Activated T-helper 2 cell treated with anti-CD3 and anti-CD28 coated beads, Interferon-gamma antibody, Interleukin-2, Interleukin-4, amounts not matched to agents 10 μg/mL and 5 μg/mL and 100 μg/mL, durations not matched to agents 14 hours and 24 hours and 36 hours (primary cell): ENCODE measurements around the gene LGR6. TPM values are rescaled to one million over a fixed set of nuclear protein-coding genes. Genes with fewer than 3 reads are reported as not detected.

ENCODE experiments used
- DNase-seq: peaks from one replicate; pipeline ENCODE4 v3.0.0; 2021; ENCODE audit warnings: low spot score
- H3K27ac Mint-ChIP-seq: one replicate; pipeline ENCODE4 v1.8.0; 2021; ENCODE audit warnings: mixed read lengths
- H3K27me3 Mint-ChIP-seq: one replicate; pipeline ENCODE4 v1.8.0; 2021; ENCODE audit warnings: low read depth, mixed read lengths
- H3K36me3 Mint-ChIP-seq: one replicate; pipeline ENCODE4 v1.8.0; 2021; ENCODE audit warnings: low read depth, mixed read lengths
- H3K4me1 Mint-ChIP-seq: one replicate; pipeline ENCODE4 v1.8.0; 2021; ENCODE audit warnings: low read depth, mixed read lengths
- H3K4me3 Mint-ChIP-seq: one replicate; pipeline ENCODE4 v1.8.0; 2021; ENCODE audit warnings: low read depth, mild to moderate bottlenecking, moderate library complexity, mixed read lengths
- H3K9me3 Mint-ChIP-seq: one replicate; pipeline ENCODE4 v1.8.0; 2021; ENCODE audit warnings: mixed read lengths
- intact Hi-C: fragments of 100-400 bp; cut with micrococcal nuclease; formaldehyde crosslinking; loops from one replicate; pipeline ENCODE4 v1.15.1; 2023
- total RNA-seq: library from RNA; stranded (reverse); gene quantifications from 2 replicates; pipeline ENCODE4 v1.2.3, GENCODE V29; 2022

The LGR6 gene
- total RNA-seq, 1 donor from 2014 or later = not detected

DNA sequence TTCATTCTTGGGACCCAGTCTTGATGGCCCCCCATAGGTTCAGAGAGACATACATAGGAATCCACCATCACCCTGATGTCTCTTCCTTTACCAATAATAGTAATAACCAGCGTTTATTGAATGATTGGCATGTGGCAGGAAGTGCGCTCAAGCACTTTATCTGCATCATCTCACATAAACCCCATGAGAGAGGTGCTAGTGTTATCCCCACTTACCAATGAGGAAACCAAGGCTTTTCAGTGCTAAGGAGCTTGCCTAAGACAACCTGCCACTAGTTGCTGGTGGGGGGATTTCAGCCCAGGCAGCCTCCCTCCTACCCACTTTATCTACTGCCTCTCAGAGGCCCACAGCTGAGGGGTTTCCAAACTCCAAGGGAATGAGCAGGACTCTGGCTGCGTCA is 7.7 kb downstream of the LGR6 start:
- intact Hi-C loops = no loop called here
- Mint-ChIP-seq H3K4me1 (peaks cover 5% of the 10 kb centered on the region), H3K36me3 (no peaks in the 10 kb centered on the region), H3K9me3 (no peaks in the 10 kb centered on the region), H3K27ac (no peak overlapping the region), H3K27me3 (peaks cover 24% of the 10 kb centered on the region), H3K4me3 (no peak overlapping the region)
- DNase-seq = no peak

DNA sequence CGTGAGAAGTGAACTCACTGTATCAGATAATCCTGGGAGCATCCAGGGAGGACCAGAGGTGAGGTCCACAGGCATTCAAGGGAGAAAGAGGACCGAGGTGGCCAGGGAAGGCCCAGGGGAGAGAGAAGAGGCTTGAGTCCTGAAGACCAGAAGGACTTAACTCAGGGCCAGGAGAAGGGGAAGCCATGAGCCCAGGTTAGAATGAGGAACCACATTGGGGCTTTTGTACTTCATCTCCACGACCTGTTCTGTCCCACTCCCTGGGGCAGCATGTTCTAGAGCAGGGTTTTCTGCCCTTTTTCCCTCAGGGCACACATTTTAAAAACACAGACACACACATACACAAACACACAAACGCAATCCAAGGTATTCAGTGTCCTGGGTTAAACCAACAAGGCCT is 8.4 kb downstream of the LGR6 start:
- Mint-ChIP-seq H3K36me3 (no peaks in the 10 kb centered on the region), H3K4me3 (no peak overlapping the region), H3K27me3 (peaks cover 21% of the 10 kb centered on the region), H3K9me3 (no peaks in the 10 kb centered on the region), H3K4me1 (peaks cover 5% of the 10 kb centered on the region), H3K27ac (no peak overlapping the region)
- intact Hi-C loops = no loop called here
- no peak for DNase-seq

DNA sequence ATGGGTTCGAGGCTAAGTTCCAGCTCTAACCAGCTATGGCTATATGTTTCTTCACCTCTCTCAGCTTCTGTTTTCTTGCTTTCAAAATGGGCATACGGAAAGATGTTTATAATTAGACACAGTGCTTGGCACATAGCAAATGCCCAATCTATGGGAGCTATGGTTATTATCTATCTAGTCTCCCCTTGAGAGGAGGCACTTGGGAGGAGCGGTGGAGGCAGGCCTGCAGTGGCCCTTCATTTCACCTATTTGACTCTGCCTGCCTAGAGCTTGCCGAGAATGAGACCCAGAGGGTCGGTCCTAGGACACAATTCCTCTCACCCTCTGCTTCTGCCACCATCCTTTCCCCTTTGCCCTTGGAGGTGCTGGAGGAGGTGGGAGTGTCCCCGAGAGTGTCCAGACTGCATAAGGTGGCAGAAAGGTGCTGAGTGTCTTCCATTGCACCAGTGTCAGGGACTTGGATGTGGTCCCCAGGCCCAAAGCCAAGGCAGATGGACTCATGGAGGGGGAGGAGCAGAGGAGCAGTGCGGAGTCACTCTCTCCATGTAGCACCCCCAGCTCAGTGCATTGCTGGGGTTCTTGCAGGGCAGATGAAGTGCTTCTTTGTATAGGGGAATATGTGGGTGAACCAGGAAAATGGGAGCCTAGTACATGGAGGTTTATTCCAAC is 9.0 kb downstream of the LGR6 start:
- Mint-ChIP-seq H3K9me3 (no peaks in the 10 kb centered on the region), H3K4me1 (peaks cover 5% of the 10 kb centered on the region), H3K27me3 (peaks cover 15% of the 10 kb centered on the region), H3K36me3 (no peaks in the 10 kb centered on the region), H3K4me3 (no peak overlapping the region), H3K27ac (no peak overlapping the region)
- intact Hi-C loops = no loop called here
- DNase-seq = no peak

DNA sequence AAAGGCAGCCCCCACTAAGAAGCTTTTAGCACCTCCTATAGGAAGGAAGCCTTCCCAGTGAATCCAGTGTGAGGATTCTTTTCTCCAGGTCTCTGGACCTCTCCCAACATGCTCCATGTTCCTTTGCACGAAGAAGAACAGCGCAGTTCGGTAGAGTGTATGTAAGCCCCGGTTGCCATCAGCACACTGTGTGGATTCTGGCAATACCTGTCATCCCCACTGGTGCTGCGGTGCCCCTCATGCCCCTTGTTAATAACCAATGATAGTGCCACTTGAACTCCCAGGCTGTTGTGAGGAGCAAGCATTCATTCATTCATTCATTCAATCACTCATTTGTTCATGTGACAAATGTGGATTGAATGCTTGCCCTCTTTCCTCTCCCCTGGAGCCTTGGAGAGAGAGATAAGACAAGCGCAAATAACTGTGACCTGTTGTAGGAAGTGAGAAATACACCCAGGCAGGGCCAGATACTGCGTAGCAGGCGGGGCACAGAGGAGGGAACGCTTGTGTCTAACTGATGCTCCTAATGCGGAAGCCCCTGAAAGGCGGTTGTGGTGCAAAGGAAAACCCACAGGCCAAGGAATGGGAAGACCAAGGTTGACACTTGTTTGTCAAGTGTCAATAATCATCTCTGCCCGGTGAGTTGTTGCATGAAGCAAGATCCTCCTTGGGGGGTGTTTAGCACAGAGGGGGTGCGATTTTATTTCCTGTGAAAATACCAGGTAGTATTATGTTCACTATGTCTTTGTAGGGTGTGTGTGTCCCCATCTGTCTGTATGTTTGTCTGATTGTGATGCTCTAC is 9.8 kb downstream of the LGR6 start:
- H3K9me3 Mint-ChIP-seq = no peaks in the 10 kb centered on the region
- peaks cover 5% of the 10 kb centered on the region for H3K4me1 Mint-ChIP-seq
- H3K27me3 Mint-ChIP-seq = peaks cover 11% of the 10 kb centered on the region
- intact Hi-C loops = no loop called here
- H3K4me3 Mint-ChIP-seq = no peak overlapping the region
- no peak for DNase-seq
- H3K27ac Mint-ChIP-seq = no peak overlapping the region
- no peaks in the 10 kb centered on the region for H3K36me3 Mint-ChIP-seq

DNA sequence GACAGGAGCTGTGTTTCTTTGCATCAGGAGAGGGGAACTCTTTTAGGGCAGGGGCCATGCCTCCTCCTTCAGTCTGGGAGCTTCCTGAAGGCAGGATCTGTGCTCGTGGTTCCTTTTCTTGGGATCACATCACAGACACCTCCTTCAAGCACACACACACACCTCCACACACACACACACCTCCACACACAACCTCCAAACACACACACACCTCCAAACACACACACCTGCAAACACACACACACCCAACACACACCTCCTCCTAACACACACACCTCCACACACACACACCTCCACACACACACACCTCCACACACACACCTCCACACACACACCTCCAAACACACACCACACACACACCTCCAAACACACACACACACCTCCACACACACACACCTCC is 10.5 kb downstream of the LGR6 start:
- intact Hi-C loops = no loop called here
- H3K27me3 Mint-ChIP-seq = peaks cover 11% of the 10 kb centered on the region
- no peak overlapping the region for H3K4me3 Mint-ChIP-seq
- no peak for DNase-seq
- H3K27ac Mint-ChIP-seq = no peak overlapping the region
- H3K36me3 Mint-ChIP-seq = no peaks in the 10 kb centered on the region
- peaks cover 5% of the 10 kb centered on the region for H3K4me1 Mint-ChIP-seq
- no peaks in the 10 kb centered on the region for H3K9me3 Mint-ChIP-seq

DNA sequence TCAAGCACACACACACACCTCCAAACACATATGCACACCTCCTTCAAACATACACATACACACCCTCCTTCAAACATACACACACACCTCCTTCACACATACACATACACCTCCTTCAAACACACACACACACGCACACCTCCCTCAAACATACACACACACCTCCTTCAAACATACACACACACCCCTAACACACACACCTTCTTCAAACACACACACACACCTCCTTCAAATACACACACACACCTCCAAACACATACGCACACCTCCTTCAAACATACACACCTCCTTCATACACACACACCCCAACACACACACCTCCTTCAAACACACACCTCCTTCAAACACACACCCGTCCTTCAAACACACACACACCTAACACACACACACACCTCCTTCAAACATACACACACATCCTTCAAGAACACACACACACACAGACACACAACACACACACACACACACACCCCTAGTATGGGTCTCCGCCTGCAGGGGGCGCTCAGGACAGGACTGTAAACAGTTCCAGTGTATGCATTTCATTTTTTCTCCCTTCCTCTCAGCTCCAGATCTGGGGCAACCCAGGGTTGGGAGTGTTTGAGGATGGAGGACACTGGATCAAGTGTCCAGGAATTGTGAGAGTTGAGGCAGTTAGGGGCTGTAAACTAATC is 12.1 kb downstream of the LGR6 start:
- no peak overlapping the region for H3K27ac Mint-ChIP-seq
- peaks cover 7% of the 10 kb centered on the region for H3K27me3 Mint-ChIP-seq
- H3K4me1 Mint-ChIP-seq = peaks cover 5% of the 10 kb centered on the region
- H3K4me3 Mint-ChIP-seq = no peak overlapping the region
- DNase-seq = no peak
- no peaks in the 10 kb centered on the region for H3K36me3 Mint-ChIP-seq
- H3K9me3 Mint-ChIP-seq = no peaks in the 10 kb centered on the region
- intact Hi-C loops = no loop called here

DNA sequence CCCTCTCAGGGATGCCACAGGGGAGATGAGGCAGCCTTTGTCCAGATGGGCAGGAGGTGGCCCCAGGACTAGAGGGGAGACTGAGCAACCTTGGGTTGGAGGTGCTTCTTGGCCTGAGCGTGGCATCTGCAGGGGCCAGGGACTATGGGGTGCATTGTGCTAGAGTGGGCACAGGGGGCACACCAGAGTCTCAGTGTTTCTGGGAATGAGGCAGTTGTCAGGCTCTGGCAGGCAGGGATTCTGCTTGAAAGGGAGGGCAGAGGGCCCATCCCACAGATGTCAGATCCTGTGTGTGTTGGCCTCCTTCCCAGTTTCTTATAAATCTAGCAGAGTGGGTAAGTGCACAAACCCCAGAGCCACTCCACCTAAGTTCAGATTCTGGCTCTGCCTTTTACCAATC is 13.7 kb downstream of the LGR6 start:
- no peak overlapping the region for H3K27ac Mint-ChIP-seq
- H3K4me3 Mint-ChIP-seq = no peak overlapping the region
- H3K36me3 Mint-ChIP-seq = no peaks in the 10 kb centered on the region
- no peaks in the 10 kb centered on the region for H3K4me1 Mint-ChIP-seq
- H3K9me3 Mint-ChIP-seq = no peaks in the 10 kb centered on the region
- no peak for DNase-seq
- H3K27me3 Mint-ChIP-seq = peaks cover 12% of the 10 kb centered on the region
- intact Hi-C loops = no loop called here

DNA sequence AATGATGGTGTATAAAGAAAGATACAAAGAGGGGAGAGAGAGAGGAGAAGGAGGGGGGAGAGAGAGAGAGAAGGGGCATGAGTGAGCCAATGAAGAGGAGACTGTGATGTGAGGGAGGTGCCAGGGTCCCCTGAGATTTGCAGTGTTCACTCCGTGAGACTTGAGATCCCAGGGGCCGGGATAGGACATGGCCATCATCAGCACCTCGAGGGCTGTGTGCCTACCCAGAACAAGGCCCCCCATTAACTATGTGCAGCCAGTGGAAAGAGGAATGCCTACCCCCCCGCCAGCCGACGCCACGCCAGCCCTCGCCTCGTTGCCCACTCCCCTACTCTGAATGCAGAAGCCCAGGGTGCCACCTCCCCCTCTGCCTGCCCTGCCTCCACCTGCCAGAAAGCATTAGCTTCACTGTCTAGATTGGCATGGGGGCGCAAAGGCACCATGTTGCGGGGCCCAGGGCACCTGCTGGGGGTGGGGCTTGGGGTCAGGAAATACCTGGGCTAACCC is 14.8 kb downstream of the LGR6 start:
- intact Hi-C loops = no loop called here
- H3K9me3 Mint-ChIP-seq = no peaks in the 10 kb centered on the region
- H3K4me1 Mint-ChIP-seq = no peaks in the 10 kb centered on the region
- H3K27me3 Mint-ChIP-seq = peaks cover 23% of the 10 kb centered on the region
- no peak for DNase-seq
- no peaks in the 10 kb centered on the region for H3K36me3 Mint-ChIP-seq
- no peak overlapping the region for H3K27ac Mint-ChIP-seq
- no peak overlapping the region for H3K4me3 Mint-ChIP-seq

DNA sequence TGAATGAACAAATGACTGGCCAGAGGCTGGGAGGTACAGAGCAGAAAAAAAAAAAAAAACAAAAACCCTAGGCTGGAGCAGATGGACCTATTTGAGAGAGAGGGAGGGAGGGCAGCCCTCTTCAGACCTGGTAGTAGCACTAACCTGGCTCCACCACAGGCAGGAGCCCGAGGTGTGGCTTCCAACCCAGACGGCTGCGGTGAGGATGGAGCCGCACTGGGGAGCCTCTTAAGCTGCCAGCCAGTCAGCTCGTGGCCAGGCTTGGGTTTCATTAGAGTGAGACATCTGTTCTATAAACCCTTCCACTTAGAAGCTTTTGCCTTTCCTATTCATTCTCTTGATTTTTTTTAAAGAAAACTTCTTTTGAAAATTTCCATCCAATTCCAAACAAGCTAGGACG is 16.8 kb downstream of the LGR6 start:
- Mint-ChIP-seq H3K9me3 (no peaks in the 10 kb centered on the region), H3K4me1 (peaks cover 5% of the 10 kb centered on the region), H3K4me3 (no peak overlapping the region), H3K36me3 (no peaks in the 10 kb centered on the region), H3K27ac (no peak overlapping the region), H3K27me3 (peaks cover 38% of the 10 kb centered on the region)
- DNase-seq = no peak
- intact Hi-C loops = no loop called here

DNA sequence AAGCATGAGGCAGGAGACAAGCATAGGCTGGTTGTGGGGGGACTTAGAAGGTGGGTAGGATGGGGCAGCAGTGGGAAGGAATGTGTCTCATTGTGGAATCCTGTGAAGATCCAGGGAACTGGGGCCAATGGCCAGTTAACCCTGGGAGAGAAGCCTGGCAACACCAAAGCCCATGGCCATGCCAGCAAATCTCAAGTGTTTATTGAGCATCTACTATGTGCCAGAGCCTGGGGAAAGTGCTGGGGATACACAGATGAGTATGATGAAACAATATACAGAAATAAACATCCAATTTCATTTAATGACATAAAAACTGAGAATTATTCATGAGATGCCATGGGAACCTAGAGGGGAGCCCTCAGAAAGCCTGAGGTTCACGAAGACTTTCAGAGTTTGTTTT is 17.4 kb downstream of the LGR6 start:
- intact Hi-C loops = no loop called here
- Mint-ChIP-seq H3K36me3 (no peaks in the 10 kb centered on the region), H3K9me3 (no peaks in the 10 kb centered on the region)

DNA sequence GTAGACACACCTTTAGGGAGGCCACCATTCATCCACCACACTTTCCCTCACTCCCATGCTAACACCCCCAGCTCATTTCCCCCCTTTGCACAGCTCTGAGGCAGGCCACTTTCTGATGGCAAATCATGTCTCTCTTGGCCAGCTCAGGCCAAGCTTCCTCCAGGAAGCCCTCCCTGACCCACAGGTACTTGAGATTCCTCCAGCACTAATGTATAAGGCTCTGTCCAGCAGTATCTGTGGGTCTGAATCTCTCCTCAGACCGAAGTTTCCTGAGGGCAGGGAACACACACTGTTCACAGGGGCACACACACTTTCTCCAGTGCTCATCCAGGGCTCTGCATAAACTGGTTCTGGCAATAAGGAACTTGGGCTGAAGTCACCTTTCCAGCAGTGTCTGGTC is 19.2 kb downstream of the LGR6 start:
- Mint-ChIP-seq H3K27ac (no peak overlapping the region), H3K9me3 (no peaks in the 10 kb centered on the region), H3K36me3 (no peaks in the 10 kb centered on the region), H3K4me3 (no peak overlapping the region), H3K4me1 (peaks cover 5% of the 10 kb centered on the region), H3K27me3 (peaks cover 56% of the 10 kb centered on the region)
- no peak for DNase-seq
- intact Hi-C loops = no loop called here

More for the DNA sequence above, 17.4 kb downstream of the LGR6 start:
- no peak for DNase-seq
- no peak overlapping the region for H3K27ac Mint-ChIP-seq
- peaks cover 5% of the 10 kb centered on the region for H3K4me1 Mint-ChIP-seq
- peaks cover 44% of the 10 kb centered on the region for H3K27me3 Mint-ChIP-seq
- H3K4me3 Mint-ChIP-seq = no peak overlapping the region

DNA sequence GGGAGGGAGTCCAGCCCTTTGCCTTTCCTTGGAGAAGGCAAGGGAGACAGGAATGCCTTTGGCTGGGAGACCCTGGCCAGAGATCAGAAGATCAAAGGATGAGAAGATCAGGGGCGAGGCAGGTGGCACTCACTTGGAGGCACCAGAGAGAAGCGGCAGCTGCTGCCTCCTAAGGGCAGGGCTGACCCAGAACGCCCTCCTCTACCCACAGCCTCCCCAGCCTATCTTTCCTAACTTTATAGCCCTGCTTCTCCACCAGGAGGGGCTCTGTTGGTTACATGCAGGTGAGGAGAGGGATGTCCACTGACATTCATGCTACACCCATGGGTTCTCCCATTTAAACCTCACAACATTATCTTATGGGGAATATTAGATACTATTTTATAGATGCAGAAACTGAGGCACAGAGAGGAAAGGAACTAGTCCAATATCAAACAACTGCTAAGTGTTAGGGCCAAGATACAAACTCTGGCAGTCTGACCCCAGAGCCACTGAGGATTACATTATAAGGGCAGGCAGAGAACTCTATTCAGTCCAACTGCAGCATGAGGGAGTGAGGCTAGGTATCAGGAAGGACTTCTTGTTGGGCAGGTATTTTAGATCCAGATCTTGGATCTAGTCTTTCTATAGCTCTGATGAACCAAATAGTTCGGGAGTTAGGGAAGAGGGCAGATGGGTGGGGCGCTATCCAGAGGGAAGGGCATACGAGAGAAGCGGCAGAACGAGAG is 19.9 kb downstream of the LGR6 start:
- no peaks in the 10 kb centered on the region for H3K9me3 Mint-ChIP-seq
- no peak for DNase-seq
- intact Hi-C loops = no loop called here
- no peak overlapping the region for H3K27ac Mint-ChIP-seq
- H3K27me3 Mint-ChIP-seq = peaks cover 56% of the 10 kb centered on the region
- peak overlapping the region; percentile 41 for H3K4me3 Mint-ChIP-seq
- no peaks in the 10 kb centered on the region for H3K36me3 Mint-ChIP-seq
- peaks cover 5% of the 10 kb centered on the region for H3K4me1 Mint-ChIP-seq
